GM12891 (cell line): Measurements from ENCODE around the gene STK24.
"Not testable (repeated sequence)": the region's sequence is repeated elsewhere in the genome, so short reads cannot be mapped to it uniquely, and the experiment has no call there.

Source experiments
- DNase-seq: peaks from one replicate; pipeline ENCODE4 v3.0.0; 2011; ENCODE audit warnings: low spot score; ENCODE audit not compliant: insufficient read length
- FAIRE-seq: peaks from 2 replicates; lab custom pipeline; 2011; peaks lifted over from hg19 to GRCh38; lab: Jason Lieb, UNC
- PAX5 ChIP-seq: IDR thresholded peaks from 2 replicates; pipeline ENCODE4 v1.6.1; 2011; ENCODE audit warnings: low read length, moderate library complexity, mild to moderate bottlenecking; ENCODE audit not compliant: insufficient read depth, severe bottlenecking
- POLR2A ChIP-seq: IDR thresholded peaks from 2 replicates; pipeline ENCODE4 v1.6.1; 2011; ENCODE audit warnings: low read depth, low read length, control low read depth
- POLR2AphosphoS5 ChIP-seq: IDR thresholded peaks from 2 replicates; pipeline ENCODE4 v1.6.1; 2011; ENCODE audit warnings: low read depth, low read length, control low read depth
- POU2F2 ChIP-seq: IDR thresholded peaks from 2 replicates; pipeline ENCODE4 v1.6.1; 2011; ENCODE audit warnings: low read depth, mild to moderate bottlenecking, control low read depth, low read length, moderate library complexity
- SPI1 ChIP-seq: IDR thresholded peaks from 2 replicates; pipeline ENCODE4 v1.6.1; 2011; ENCODE audit warnings: low read depth, low read length, control low read depth
- TAF1 ChIP-seq: IDR thresholded peaks from 2 replicates; pipeline ENCODE4 v1.6.1; 2011; ENCODE audit warnings: low read depth, low read length, control low read depth

STK24 gene

GRCh38 chr13:98570929-98571372, 6.0 kb downstream of the STK24 start:
- FAIRE-seq (peak; percentile 92), DNase-seq (peak; percentile 49)
- TF ChIP-seq POLR2A, result no peak
- TF ChIP-seq SPI1, result peak; percentile 75
- no peak for TF ChIP-seq POU2F2
- TF ChIP-seq TAF1, result no peak
- no peak for TF ChIP-seq PAX5
- no peak for TF ChIP-seq POLR2AphosphoS5

GRCh38 chr13:98569494-98570367, 7.2 kb downstream of the STK24 start:
- DNase-seq, FAIRE-seq: not testable (repeated sequence)

- TF ChIP-seq POLR2A (no peak), SPI1 (no peak), PAX5 (no peak), TAF1 (no peak), POU2F2 (no peak), POLR2AphosphoS5 (no peak)
- DNase-seq, result no peak
- no peak for FAIRE-seq
Measured at GRCh38 chr13:98568918-98569317, 8.0 kb downstream of the STK24 start.

- FAIRE-seq (no peak), DNase-seq (no peak)
- TF ChIP-seq POLR2AphosphoS5, result no peak
- TF ChIP-seq TAF1, result no peak
- TF ChIP-seq POLR2A, result no peak
- TF ChIP-seq POU2F2, result no peak
- TF ChIP-seq SPI1, result no peak
- TF ChIP-seq PAX5, result no peak
Measured at GRCh38 chr13:98567140-98567539, 9.8 kb downstream of the STK24 start.

- peak; percentile 88 for FAIRE-seq
- DNase-seq, result no peak
Measured at GRCh38 chr13:98565726-98566565, 11.0 kb downstream of the STK24 start.

GRCh38 chr13:98564204-98564603, 12.7 kb downstream of the STK24 start:
- TF ChIP-seq POLR2A (no peak), POU2F2 (no peak), POLR2AphosphoS5 (no peak), TAF1 (no peak), PAX5 (no peak), SPI1 (no peak)
- DNase-seq, result no peak
- FAIRE-seq, result no peak

More at GRCh38 chr13:98565726-98566565, 11.0 kb downstream of the STK24 start:
- no peak for TF ChIP-seq POLR2A
- TF ChIP-seq TAF1, result no peak
- TF ChIP-seq SPI1, result no peak
- TF ChIP-seq PAX5, result no peak
- TF ChIP-seq POU2F2, result no peak
- TF ChIP-seq POLR2AphosphoS5, result no peak

GRCh38 chr13:98563071-98563470, 13.8 kb downstream of the STK24 start:
- TF ChIP-seq SPI1, result no peak
- no peak for TF ChIP-seq PAX5
- no peak for DNase-seq
- peak; percentile 88 for FAIRE-seq

GRCh38 chr13:98559169-98559568, 17.7 kb downstream of the STK24 start:
- TF ChIP-seq TAF1, result no peak
- no peak for TF ChIP-seq SPI1
- TF ChIP-seq POLR2A, result no peak
- no peak for TF ChIP-seq POU2F2
- TF ChIP-seq PAX5, result no peak
- no peak for TF ChIP-seq POLR2AphosphoS5
- FAIRE-seq, result no peak

More at GRCh38 chr13:98559169-98559568, 17.7 kb downstream of the STK24 start:
- no peak for DNase-seq
